Hematopoietic multipotent progenitor cell treated with erythropoietin and hydrocortisone succinate and interleukin-3 and kit ligand, for 4 days (in vitro differentiated cells): ENCODE measurements around the gene CD209.
"Not testable (repeated sequence)": the region's sequence is repeated elsewhere in the genome, so short reads cannot be mapped to it uniquely, and the experiment has no call there.

ENCODE experiments used
- DNase-seq: peaks from one replicate; pipeline ENCODE4 v3.0.0-alpha.2; 2015

Gene CD209

GRCh38 chr19:7746903-7747884, at the start of gene CD209:
TSS of gene CD209 (minus strand) at chr19:7747534. CDS start at chr19:7747511, 23 bp downstream.
- DNase-seq, result no peak

DNA sequence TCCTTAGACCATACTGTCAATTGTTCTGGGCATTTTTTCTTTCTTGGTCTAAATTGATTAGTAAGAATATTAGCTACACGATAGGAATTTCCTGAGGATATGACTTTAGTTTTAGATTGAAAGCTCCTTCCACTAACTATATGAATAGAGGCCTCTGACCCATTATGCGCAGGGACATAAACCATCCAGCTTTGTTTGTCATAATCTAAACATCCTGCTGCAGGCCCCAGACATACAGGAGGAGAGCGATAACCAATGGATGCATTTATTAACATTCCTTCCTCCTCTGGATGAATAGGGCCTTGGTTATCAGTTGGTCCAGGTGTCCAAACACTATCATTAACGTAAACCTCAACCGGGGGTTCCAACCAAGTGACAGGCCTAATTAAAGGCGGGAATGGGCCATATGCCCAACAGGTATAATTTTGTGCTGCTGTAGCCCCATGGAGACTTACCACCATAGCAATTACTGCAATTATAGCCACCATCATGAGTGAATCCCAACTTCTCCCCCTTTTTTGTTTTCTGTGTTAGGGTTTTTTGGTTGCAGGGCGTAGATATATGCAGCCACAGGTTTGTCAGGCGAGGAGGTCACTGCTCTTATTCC, 48.3 kb upstream of the CD209 start:
- no peak for DNase-seq

DNA sequence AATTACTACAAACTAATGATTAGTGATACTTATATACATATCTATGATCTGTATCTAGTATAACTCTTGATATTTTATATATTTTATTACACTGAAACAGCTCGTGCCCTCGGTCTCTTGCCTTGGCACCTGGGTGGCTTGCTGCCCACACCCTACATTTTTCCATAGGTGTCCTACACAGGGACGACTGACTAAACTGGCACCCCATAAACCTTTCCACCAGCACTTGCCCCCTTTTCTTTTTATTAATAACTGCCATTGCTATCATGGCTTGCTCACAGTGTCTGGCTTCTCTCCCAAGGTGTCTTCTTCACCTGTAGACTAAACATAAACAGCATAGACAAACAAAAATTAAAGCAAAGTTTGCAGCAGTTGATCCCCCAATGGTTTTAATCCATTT, 46.2 kb upstream of the CD209 start:
- no peak for DNase-seq

GRCh38 chr19:7792701-7793100, 45.4 kb upstream of the CD209 start:
- not testable (repeated sequence) for DNase-seq

GRCh38 chr19:7792281-7792680, 44.9 kb upstream of the CD209 start:
- DNase-seq, result no peak

DNA sequence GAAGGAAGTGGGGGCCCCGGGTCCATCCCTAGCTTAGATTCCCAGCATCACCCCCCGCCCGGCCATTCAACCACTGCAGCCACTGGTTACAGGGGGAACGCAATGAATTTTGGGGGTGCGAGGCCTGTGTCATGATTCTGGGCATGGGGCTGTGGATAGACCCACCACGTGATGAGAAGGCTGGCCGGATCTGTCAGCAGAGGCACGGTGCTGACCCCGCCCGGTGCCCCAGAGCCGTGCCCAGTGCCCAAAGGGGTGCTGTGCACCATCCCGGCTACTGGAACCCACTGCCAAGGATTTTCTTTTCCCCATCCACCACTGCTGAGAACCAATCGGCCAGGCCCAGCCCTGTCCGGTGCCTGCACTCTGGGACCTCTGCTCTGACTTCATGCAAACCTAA, 43.1 kb upstream of the CD209 start:
- no peak for DNase-seq

- no peak for DNase-seq
These were observed 42.1 kb upstream of the CD209 start for GRCh38 chr19:7789447-7789846.

GRCh38 chr19:7788933-7789323, 41.6 kb upstream of the CD209 start:
- no peak for DNase-seq

GRCh38 chr19:7788178-7788932, 41.0 kb upstream of the CD209 start:
- DNase-seq, result no peak

DNA sequence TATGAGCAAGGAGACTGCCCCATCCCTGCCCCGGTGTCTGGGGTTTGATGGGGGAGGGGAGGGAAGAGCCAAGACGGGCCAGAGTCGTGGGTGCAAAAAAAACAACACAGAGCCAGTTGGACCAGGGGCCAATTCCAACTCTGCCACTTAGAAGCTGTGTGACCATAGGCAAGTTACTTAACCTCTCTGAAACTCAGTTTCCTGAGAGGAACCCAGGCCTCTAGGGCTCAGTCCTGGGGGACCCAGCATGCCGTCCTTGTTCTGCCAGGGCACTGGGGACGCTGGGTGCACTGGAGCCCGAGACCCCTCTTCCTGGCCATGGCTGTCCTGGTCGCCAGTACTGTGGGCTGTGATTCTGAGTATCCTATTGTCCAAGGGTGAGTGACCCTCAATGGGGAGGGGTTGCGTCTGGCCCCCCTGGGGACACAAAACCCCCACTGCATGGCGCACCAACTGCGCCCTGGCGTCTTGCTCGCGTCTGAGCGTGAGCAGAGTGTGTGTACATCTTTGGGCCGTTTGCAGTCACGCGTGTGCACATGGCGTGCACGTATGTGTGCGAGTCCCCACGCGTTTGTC, 40.4 kb upstream of the CD209 start:
- no peak for DNase-seq

- DNase-seq, result no peak
These were observed 39.8 kb upstream of the CD209 start for GRCh38 chr19:7787141-7787540.

DNA sequence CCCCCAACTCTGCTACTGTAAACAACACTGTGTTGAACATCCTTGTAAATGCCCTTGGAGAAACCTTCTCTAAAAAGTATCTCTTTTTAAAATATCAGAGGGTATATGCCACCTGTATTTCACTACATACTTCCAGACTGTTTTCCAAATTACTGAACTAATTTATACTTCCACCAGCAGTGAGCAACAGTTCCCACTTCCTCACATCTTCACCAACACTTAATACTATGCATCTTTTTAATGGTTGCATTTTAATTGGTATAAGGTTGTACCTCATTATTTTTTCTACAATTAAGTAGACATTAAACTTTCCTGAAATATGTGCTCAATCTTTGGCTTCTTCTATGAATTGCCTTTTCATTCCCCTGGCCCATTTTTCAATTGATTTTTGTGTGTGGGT, 37.5 kb upstream of the CD209 start:
- DNase-seq, result no peak

GRCh38 chr19:7783991-7784423, 36.7 kb upstream of the CD209 start:
- peak; percentile 20 for DNase-seq

DNA sequence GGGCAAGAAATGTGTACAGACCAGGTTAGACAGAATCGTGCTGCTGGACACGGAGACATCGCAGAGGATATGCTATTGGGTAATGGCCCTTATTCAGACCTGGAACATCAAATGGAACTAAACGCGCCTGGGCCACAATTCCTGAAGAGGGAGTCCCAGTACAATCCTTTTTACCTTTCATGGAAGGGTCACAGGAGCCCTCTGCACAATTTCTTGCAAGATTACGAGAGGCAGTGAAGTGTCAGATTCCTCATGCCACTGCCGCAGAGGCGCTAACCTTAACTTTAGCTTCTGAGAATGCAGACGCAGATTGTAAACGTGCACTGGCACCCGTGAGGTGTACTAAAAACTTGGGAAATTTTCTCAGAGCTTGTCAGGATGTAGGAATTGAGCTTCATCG, 33.8 kb upstream of the CD209 start:
- DNase-seq, result no peak

GRCh38 chr19:7779631-7780486, 32.5 kb upstream of the CD209 start:
- DNase-seq, result no peak

GRCh38 chr19:7778081-7778480, 30.7 kb upstream of the CD209 start:
- DNase-seq, result peak; percentile 33

DNA sequence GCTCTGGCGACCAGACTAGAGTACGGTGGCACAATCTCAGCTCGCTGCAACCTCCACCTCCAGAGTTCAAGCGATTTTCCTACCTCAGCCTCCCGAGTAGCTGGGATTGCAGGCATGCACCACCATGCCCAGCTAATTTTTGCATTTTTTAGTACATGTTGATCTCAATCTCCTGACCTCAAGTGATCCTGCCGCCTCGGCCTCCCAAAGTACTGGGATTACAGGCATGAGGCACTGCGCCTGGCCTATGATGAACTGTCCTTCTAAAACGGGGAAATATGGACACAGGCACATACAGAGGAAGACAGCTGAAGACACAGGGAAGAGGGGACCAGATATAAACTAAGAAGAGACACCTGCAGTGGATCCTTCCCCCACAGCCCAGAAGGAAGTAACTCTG, 28.4 kb upstream of the CD209 start:
- DNase-seq, result no peak

- DNase-seq, result no peak
These were observed 26.5 kb upstream of the CD209 start for GRCh38 chr19:7773841-7774240.

DNA sequence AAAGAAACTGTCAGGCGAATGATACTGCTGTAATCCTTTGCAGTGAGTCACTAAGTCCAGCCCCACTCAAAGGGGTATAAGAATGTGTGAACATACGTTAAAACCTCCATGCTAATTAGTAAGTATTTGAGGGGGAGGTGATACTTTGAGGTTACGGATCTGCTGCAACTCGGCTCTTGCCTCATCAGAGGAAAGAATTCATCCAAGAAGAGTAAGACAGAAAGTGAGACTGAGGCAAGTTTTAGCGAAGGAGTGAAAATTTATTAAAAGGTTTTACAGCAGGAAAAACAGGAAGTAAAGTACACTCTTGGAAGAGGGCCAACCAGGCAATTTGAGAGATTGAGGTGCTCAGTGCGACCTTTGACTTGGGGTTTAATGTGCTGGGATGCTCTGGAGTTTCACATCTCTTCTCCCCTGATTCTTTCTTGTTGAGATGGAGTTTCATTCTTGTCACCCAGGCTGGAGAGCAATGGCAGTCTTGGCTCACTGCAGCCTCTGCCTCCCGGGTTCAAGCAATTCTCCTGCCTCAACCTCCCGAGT, 25.5 kb upstream of the CD209 start:
- DNase-seq, result peak; percentile 66

- DNase-seq, result no peak
These were observed 23.7 kb upstream of the CD209 start for GRCh38 chr19:7771072-7771471.

- no peak for DNase-seq
These were observed 21.8 kb upstream of the CD209 start for GRCh38 chr19:7769171-7769570.

GRCh38 chr19:7767487-7767886, 20.2 kb upstream of the CD209 start:
- DNase-seq, result no peak
